CD4-positive, alpha-beta T cell treated with Interleukin-4 for 4 hours (primary cell): ENCODE data around the gene CD8B2.
A peak's percentile ranks its signal among the peaks of the same experiment; 100 is the strongest.
"Not testable (repeated sequence)": the region's sequence is repeated elsewhere in the genome, so short reads cannot be mapped to it uniquely, and the experiment has no call there.

Experiments used
- DNase-seq: peaks from one replicate; pipeline ENCODE4 v3.0.0-alpha.2; 2020

The CD8B2 gene

DNA sequence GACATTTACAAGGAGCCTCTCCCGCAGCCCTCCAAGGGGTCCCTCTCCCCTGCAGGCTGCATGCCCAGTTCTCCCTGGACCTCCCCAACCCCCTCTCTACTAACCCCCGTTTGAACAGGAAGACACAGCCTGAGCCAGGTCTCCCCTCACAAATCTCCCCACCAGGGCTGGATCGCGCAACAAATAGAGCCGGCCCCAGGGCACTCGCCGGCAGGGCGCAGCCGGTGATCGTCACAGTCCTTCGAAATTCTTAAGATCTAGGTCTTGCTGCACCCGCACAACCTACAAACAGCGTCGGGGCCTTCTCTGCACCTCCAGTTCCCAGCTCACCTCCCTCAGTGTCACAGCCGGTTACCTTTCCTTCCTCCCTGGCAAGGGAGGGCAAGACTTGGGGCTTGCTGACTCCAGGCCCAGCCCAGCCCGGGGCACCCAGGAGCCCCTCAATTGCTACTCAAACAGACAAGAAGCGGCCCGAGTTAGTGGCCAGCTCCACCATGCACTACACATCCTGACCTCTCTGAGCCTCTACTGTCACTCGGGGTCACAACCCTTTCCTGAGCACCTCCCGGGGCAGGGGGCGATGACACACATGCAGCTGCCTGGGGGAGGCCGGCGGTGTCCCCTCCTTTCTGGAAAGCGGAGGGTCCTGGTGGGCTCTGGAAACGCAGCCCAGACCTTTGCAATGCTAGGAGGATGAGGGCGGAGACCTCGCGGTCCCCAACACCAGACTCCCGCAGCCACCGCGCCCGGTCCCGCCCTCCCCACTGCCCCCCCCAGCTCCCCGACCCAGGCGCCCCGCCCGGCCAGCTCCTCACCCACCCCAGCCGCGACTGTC is at the start of gene CD8B2:
CD8B2 (plus strand) TSS at position 814 of the 835 bp plus-strand sequence. CDS start 63 bp downstream, outside the sequence.
- DNase-seq, result not testable (repeated sequence)

DNA sequence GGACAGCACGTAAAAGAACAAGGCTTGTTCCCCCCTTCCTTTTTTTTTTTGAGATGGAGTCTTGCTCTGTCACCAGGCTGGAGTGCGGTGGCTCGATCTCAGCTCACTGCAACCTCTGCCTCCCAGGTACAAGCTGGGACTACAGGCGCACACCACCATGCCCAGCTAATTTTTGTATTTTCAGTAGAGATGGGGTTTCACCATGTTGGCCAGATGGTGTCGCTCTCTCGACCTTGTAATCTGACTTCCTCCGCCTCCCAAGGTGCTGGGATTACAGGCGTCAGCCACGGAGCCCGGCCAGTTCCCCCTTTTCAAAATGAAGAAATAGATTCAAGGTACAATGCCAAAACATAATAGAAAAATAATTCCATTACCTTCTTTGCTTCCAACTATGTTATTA is 25.3 kb upstream of the CD8B2 start:
- peak; percentile 5 for DNase-seq

DNA sequence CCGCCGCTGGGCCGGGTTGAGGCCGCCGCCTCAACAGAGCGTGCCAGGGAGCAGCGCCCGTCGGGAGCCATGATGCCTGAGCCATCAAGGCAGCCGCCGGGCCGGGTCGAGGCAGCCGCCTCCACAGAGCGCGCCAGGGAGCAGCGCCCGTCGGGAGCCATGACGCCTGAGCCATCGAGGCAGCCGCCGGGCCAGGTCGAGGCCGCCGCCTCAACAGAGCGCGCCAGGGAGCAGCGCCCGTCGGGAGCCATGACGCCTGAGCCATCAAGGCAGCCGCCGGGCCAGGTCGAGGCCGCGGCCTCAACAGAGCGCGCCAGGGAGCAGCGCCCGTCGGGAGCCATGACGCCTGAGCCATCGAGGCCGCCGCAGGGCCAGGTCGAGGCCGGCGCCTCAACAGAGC is 19.6 kb upstream of the CD8B2 start:
- not testable (repeated sequence) for DNase-seq

DNA sequence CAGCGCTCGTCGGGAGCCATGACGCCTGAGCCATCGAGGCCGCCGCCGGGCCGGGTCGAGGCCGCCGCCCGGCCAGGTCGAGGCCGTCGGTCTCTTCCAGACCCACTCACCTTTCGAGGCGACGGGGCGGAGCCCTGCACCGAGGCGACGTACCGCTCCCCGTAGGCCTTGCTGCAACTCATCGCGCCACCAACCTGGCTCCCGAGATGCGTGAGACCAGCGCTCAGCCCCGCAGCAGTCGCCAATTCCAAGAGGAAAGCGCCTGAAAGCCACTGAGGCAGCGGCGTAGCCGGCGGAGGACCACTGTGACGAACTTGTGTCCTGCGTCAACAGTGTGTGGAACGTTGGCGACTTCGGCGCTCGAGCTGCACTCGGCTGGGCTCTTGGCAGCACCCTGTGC is 19.1 kb upstream of the CD8B2 start, which contains the start of gene RGPD3:
RGPD3 (minus strand) TSS at position 307 of the 400 bp plus-strand sequence; CDS start at position 182, 125 bp downstream.
- DNase-seq, result not testable (repeated sequence)

- DNase-seq, result peak; percentile 51
Observed at GRCh38 chr2:106470658-106471057, 16.5 kb upstream of the CD8B2 start.

DNA sequence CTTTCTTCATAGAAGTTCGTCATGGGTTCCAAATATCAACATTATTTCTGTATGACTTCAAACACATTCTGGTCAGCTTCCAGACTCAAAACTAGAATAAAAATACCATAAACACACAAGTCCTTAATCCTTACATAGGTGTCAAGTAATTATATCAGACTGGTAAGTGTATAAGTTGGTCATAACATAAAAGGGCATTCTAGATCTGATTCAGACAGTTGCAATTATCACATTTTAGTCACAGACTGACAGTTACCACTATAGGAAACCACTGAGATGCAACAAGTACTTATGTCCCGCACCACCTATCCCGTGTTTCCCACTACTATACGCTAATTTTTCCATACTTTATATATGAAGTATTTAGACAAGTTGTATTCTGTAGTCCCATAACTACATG is 9.5 kb upstream of the CD8B2 start:
- not testable (repeated sequence) for DNase-seq

DNA sequence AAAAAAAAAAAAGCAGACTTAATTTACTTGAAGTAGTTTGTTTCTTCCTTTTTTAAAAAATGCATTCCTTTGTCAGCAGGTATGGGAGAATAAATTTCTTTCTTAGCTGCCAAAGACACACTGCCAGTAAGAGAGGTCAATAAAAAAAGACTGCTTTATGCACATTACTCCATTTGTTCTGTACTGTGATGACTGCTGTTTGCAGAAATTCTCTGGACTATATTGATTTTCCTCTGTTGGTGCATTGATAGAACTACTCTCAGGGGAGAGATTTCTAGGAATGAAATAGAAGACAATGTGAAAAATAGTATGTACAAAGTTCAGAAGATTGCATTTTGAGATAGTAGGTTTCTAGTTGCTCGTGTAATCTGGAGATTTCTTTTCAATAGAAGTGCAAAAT is 7.6 kb upstream of the CD8B2 start:
- not testable (repeated sequence) for DNase-seq

GRCh38 chr2:106487386-106488191 is 425 bp downstream of the CD8B2 start:
- not testable (repeated sequence) for DNase-seq

GRCh38 chr2:106489701-106490100 is 2.5 kb downstream of the CD8B2 start:
- not testable (repeated sequence) for DNase-seq

DNA sequence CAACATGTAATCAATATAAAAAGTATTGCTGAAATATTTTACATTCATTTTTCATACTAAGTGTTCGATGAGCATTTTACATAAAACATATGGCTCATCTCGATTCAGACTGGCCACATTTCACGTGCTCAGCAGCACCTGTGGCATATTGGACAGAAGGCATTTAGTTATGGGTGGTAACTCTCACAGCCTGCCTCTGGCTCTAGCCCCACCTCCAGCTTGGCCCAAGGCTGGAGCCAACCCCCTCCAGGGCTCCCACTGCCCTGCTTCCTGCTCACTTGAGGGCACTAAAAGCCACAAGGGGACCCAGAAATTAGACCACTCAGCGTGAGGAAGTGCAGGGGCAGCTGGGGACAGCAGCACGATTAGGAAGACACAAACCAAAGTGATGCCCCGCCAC is 5.2 kb downstream of the CD8B2 start:
- not testable (repeated sequence) for DNase-seq

- DNase-seq, result not testable (repeated sequence)
Observed at GRCh38 chr2:106492913-106493312, 5.7 kb downstream of the CD8B2 start.

- DNase-seq, result not testable (repeated sequence)
Observed at GRCh38 chr2:106498549-106498948, 11.4 kb downstream of the CD8B2 start.

GRCh38 chr2:106500350-106500749 is 13.2 kb downstream of the CD8B2 start:
- DNase-seq, result not testable (repeated sequence)

GRCh38 chr2:106502351-106502750 is 15.2 kb downstream of the CD8B2 start:
- DNase-seq, result not testable (repeated sequence)

DNA sequence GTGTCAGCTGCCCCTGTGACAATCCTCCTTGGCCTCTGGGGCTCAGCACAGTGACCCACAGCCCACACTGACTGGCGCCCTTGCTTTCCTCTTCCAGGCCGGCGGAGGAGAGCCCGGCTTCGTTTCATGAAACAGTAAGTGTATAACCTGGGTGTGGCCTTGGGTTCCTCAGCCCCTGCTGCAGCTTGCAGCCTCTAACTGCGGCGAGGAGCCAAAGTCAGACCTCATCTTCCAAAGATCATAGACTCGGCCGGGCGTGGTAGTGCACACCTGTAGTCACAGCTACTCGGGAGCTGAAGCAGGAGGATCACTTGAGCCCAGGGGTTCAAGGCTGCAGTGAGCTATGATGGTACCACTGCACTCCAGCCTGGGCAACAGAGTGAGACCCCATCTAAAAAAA is 17.0 kb downstream of the CD8B2 start:
- not testable (repeated sequence) for DNase-seq

GRCh38 chr2:106504787-106505186 is 17.6 kb downstream of the CD8B2 start:
- DNase-seq, result not testable (repeated sequence)

DNA sequence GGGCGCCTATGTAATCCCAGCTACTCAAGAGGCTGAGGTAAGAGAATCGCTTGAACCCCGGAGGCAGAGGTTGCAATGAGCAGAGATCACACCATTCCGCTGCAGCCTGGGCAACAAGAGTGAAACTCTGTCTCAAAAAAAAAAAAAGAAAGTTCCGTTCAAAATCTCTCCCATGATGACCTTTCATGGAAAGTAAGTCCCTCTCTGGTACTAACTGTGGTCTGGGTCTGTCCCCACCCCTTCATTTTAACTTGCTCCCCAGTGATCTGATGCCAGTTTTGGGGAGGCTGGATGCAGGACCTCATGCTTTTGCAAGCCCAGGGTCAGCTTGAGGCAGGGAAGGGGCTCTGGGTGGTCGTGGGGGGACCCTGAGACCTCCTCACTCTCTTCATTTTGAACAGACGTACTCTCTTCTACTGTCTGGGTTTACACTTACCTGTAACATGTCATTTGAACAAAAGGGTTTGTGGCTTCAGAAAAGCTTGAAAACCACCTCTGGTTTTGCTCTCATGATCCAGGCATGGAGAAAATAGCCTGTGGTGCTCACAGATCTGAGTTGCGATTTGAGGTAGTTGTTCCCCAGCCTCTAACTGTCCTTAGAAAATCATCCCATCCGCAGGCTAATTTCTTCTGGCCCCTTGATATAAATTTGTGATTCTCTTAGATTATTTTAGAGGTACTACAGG is 19.0 kb downstream of the CD8B2 start:
- DNase-seq, result not testable (repeated sequence)

GRCh38 chr2:106508660-106509373 is 21.7 kb downstream of the CD8B2 start:
- not testable (repeated sequence) for DNase-seq

DNA sequence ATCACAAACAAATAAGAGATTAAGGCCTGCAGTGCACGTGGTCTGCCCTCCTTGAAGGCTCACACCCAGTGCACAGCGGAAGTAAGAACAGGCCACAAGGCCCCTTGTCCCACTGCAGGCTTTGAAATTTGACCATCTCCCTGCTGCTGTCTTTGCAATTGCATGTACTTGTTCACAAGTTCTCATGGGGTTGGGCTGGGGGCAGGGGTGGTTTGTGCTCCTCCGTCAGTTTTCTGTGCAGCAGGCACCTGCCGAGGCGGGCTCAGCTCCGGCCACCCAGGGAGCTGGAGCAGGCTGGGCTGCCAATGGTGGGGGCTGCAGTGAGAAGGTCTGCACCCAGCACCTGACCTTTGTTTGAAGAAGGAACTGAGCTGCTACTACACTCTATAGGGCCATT is 22.2 kb downstream of the CD8B2 start:
- DNase-seq, result not testable (repeated sequence)

DNA sequence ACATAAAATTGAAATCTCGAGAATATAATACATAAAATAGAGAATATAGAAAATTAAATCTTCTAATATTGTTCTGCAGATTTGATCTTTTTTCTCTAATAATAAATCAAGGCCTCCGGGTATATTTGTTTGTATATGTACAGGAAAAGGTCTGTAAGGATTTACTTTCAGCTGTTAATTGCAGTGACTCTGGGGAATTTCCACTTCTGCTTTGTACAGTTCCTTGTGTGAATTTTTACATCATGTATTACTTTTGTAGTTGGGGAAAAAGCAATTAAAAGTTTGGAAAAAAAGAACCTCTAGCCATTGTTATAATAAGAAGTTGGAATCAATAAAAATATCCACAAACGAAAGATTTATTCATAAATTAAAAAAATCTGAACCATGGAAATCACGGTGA is 23.6 kb downstream of the CD8B2 start:
- not testable (repeated sequence) for DNase-seq

GRCh38 chr2:106511476-106511901 is 24.3 kb downstream of the CD8B2 start:
- peak; percentile 37 for DNase-seq

- not testable (repeated sequence) for DNase-seq
Observed at GRCh38 chr2:106511934-106512333, 24.8 kb downstream of the CD8B2 start.
